K562 (cell line): ENCODE results near the gene TMEM45B. TPM values are rescaled to one million over a fixed set of nuclear protein-coding genes. Genes with fewer than 3 reads are reported as not detected.

Experiments
- ATAC-seq: fragments of 200-7000 bp; cut with Tn5 transposase; 3 replicates; pipeline ENCODE4 v1.9.1; 2020; ENCODE audit warnings: moderate library complexity
- BruUV-seq: library from RNA; stranded (reverse); fragments of 400-500 nt; replicated peaks from 2 replicates; lab custom pipeline; 2021; lab: Mats Ljungman, UMichigan
- CTCF ChIA-PET: fragments of 300-600 bp; formaldehyde crosslinking; extraction: SDS; loops from one replicate; lab custom pipeline; 2021; ENCODE audit warnings: low intra/inter-chr PET ratio; lab: Yijun Ruan, JAX
- POLR2A ChIA-PET: fragments of 300-600, 350-650 bp; sonication (Branson Sonifier 250); formaldehyde crosslinking; extraction: SDS; loops from one replicate; lab custom pipeline; 2021; ENCODE audit warnings: antibody characterized with exemption, inconsistent platforms; lab: Yijun Ruan, JAX
- DNase-seq, 4 experiments: peaks; one replicate each; pipeline versions ENCODE4 v3.0.0 to v3.0.0-alpha.2; 2011 to 2018; ENCODE audit warnings: low spot score in 3 of 4, mixed read lengths in 3 of 4; ENCODE audit errors: extremely low read depth in 1 of 4
- FAIRE-seq: peaks from 2 replicates; lab custom pipeline; 2011; peaks lifted over from hg19 to GRCh38; lab: Jason Lieb, UNC
- H2AFZ ChIP-seq: 2 replicates; pipeline ENCODE4 v1.6.0; 2011; ENCODE audit warnings: low read depth, low read length, control low read depth, inconsistent platforms
- H3K27ac ChIP-seq: fragments of 200-600 bp; 3 replicates; pipeline ENCODE4 v1.8.0; 2011; ENCODE audit warnings: low read depth, mild to moderate bottlenecking, control low read depth, inconsistent platforms, low read length, moderate library complexity, mixed read lengths; ENCODE audit errors: extremely low read depth
- H3K27me3 ChIP-seq, 2 experiments: fragments of 300-600 bp in 1 of 2; 2 replicates in 1 of 2; 3 replicates in 1 of 2; pipeline versions ENCODE4 v1.6.0 to v1.8.0; 2011; ENCODE audit warnings: inconsistent platforms in 2 of 2, low read length in 2 of 2, mild to moderate bottlenecking in 1 of 2, mixed read lengths in 1 of 2, moderate library complexity in 1 of 2; ENCODE audit not compliant: control insufficient read depth in 2 of 2, insufficient read depth in 2 of 2
- H3K36me3 ChIP-seq: fragments of 300-600 bp; 3 replicates; pipeline ENCODE4 v1.8.0; 2011; ENCODE audit warnings: mild to moderate bottlenecking, low read length, inconsistent platforms; ENCODE audit not compliant: control insufficient read depth, insufficient read depth
- H3K4me1 ChIP-seq, 2 experiments: fragments of 200-600 bp in 1 of 2; replicated peaks in 1 of 2; 2 replicates in 1 of 2; 3 replicates in 1 of 2; pipeline versions ENCODE4 v1.5.1 to v1.8.0; 2011; ENCODE audit warnings: inconsistent platforms in 2 of 2, low read length in 2 of 2, mild to moderate bottlenecking in 1 of 2, mixed read lengths in 1 of 2, moderate library complexity in 1 of 2; ENCODE audit not compliant: control insufficient read depth in 2 of 2, insufficient read depth in 2 of 2
- H3K4me2 ChIP-seq: 2 replicates; pipeline ENCODE4 v1.6.1; 2011; ENCODE audit warnings: low read length, control low read depth, inconsistent platforms, mixed read lengths; ENCODE audit not compliant: insufficient read depth
- H3K4me3 ChIP-seq: fragments of 200-600 bp; sonication (generic), shearing (Covaris generic); 2 replicates; pipeline ENCODE4 v1.5.1; 2016; ENCODE audit warnings: control low read depth, inconsistent platforms
- H3K79me2 ChIP-seq: fragments of 200-600 bp; 3 replicates; pipeline ENCODE4 v1.8.0; 2011; ENCODE audit warnings: low read length, inconsistent platforms; ENCODE audit not compliant: control insufficient read depth, insufficient read depth
- H3K9ac ChIP-seq, 2 experiments: 2 replicates each; pipeline versions ENCODE4 v1.6.0 to v1.6.1; 2011; ENCODE audit warnings: low read depth in 2 of 2, low read length in 2 of 2, control low read depth in 1 of 2, inconsistent platforms in 1 of 2, mild to moderate bottlenecking in 1 of 2, mixed read lengths in 1 of 2; ENCODE audit not compliant: insufficient read depth in 1 of 2
- H3K9me1 ChIP-seq: one replicate; pipeline ENCODE4 v1.6.0; 2011; ENCODE audit warnings: inconsistent platforms, mild to moderate bottlenecking, low read length, moderate library complexity; ENCODE audit not compliant: control insufficient read depth, insufficient read depth
- H3K9me3 ChIP-seq: replicated peaks from 2 replicates; pipeline ENCODE4 v1.5.1; 2011; ENCODE audit warnings: low read depth, low read length, inconsistent platforms; ENCODE audit not compliant: control insufficient read depth, insufficient read depth
- H4K20me1 ChIP-seq: replicated peaks from 2 replicates; pipeline ENCODE4 v1.6.1; 2011; ENCODE audit warnings: low read length, inconsistent platforms, mixed read lengths; ENCODE audit not compliant: control insufficient read depth, insufficient read depth
- CEBPZ ChIP-seq: fragments of 150-350 bp; IDR thresholded peaks from 2 replicates; pipeline ENCODE4 v1.6.1; 2014; ENCODE audit warnings: low read depth, mild to moderate bottlenecking, low read length, borderline replicate concordance
- ELF4 ChIP-seq: fragments of 450-650 bp; formaldehyde crosslinking; IDR thresholded peaks from 2 replicates; pipeline ENCODE4 v1.4.0; 2022; ENCODE audit warnings: missing genetic modification characterization
- ESRRA ChIP-seq: fragments of 450-650 bp; IDR thresholded peaks from 2 replicates; pipeline ENCODE4 v1.6.1; 2014; ENCODE audit warnings: low read depth, mild to moderate bottlenecking, moderate library complexity, borderline replicate concordance
- HIVEP1 ChIP-seq: fragments of 250-450 bp; sonication (Bioruptor Pico); IDR thresholded peaks from 2 replicates; pipeline ENCODE4 v1.4.0; 2020; ENCODE audit warnings: mild to moderate bottlenecking
- IRF2 ChIP-seq: sonication (generic); formaldehyde crosslinking; IDR thresholded peaks from 2 replicates; pipeline ENCODE4 v1.8.1; 2022; ENCODE audit warnings: mild to moderate bottlenecking, missing genetic modification reagents
- L3MBTL2 ChIP-seq: fragments of 450-650 bp; IDR thresholded peaks from 2 replicates; pipeline ENCODE4 v1.6.1; 2016; ENCODE audit warnings: mild to moderate bottlenecking, moderate library complexity
- MAZ ChIP-seq, 2 experiments: fragments of 450-650 bp in 1 of 2; sonication (generic) in 1 of 2; formaldehyde crosslinking; IDR thresholded peaks in 1 of 2; conservative IDR thresholded peaks in 1 of 2; 2 replicates each; pipeline versions ENCODE4 v1.4.0 to v1.5.0; 2020; ENCODE audit warnings: mild to moderate bottlenecking in 1 of 2, missing genetic modification reagents in 1 of 2
- MBD2 ChIP-seq: sonication (generic); IDR thresholded peaks from 2 replicates; pipeline ENCODE4 v1.6.1; 2016; ENCODE audit warnings: low read depth, borderline replicate concordance
- POLR2AphosphoS5 ChIP-seq: IDR thresholded peaks from 2 replicates; pipeline ENCODE4 v1.6.1; 2011; ENCODE audit warnings: mild to moderate bottlenecking, low read depth, low read length, moderate library complexity; ENCODE audit not compliant: control insufficient read depth, insufficient read depth
- SIN3A ChIP-seq, 2 experiments: fragments of 150-350 bp in 1 of 2; IDR thresholded peaks; 2 replicates each; pipeline ENCODE4 v1.6.1; 2011 to 2016; ENCODE audit warnings: borderline replicate concordance in 2 of 2, low read depth in 2 of 2, low read length in 2 of 2, mild to moderate bottlenecking in 2 of 2, moderate library complexity in 2 of 2; ENCODE audit not compliant: control insufficient read depth in 1 of 2
- SLC30A9 ChIP-seq: fragments of 250-450 bp; sonication (Bioruptor Pico); IDR thresholded peaks from 2 replicates; pipeline ENCODE4 v1.8.0; 2022; ENCODE audit warnings: mild to moderate bottlenecking, moderate library complexity
- ZNF124 ChIP-seq: sonication (generic); formaldehyde crosslinking; IDR thresholded peaks from 2 replicates; pipeline ENCODE4 v1.8.1; 2022; ENCODE audit warnings: missing genetic modification reagents
- WGBS: fragments of 100-300 bp; shearing (Covaris generic); methylation state at CpG from one replicate; pipeline ENCODE4 v1.1.6; 2016; ENCODE audit warnings: low coverage, mixed read lengths; ENCODE audit not compliant: insufficient coverage; ENCODE audit errors: missing lambda C conversion rate; 5-methylcytosine and 5-hydroxymethylcytosine counted together
- in situ Hi-C: fragments of 300-500 bp; cut with MboI; formaldehyde crosslinking; loops from 4 replicates; pipeline ENCODE4 v1.15.0; 2018; ENCODE audit warnings: inconsistent platforms, mixed read lengths
- intact Hi-C: fragments of 100-400 bp; cut with micrococcal nuclease; formaldehyde crosslinking; loops from 2 replicates; pipeline ENCODE4 v1.14.2; 2022
- polyA plus RNA-seq, 8 experiments: library from polyadenylated mRNA; depleted of rRNA in 4 of 8; stranded (reverse) in 5 of 8; unstranded in 3 of 8; fragments of >200 nt; fragmentation: Nextera tagmentation in 2 of 8; fragmentation: Illumina TruSeq in 1 of 8; extraction: Ambion mirVana in 2 of 8; extraction: Trizol in 1 of 8; gene quantifications; 2 replicates each; pipeline versions ENCODE4 v1.2.1 to v1.2.3, GENCODE V29; 2011 to 2014; ENCODE audit warnings: inconsistent platforms in 1 of 8, missing spikeins in 1 of 8
- total RNA-seq, 7 experiments: library from RNA; depleted of rRNA in 6 of 7; stranded (reverse); fragments of >200 nt in 6 of 7; fragmentation: Illumina TruSeq in 2 of 7; extraction: Trizol in 2 of 7; gene quantifications; 2 replicates each; pipeline versions ENCODE4 v1.2.1 to v1.2.3, GENCODE V29; 2011 to 2021; ENCODE audit warnings: low replicate concordance in 1 of 7

TMEM45B gene
- total and polyA plus RNA-seq, 9 of the 15 experiments (the other 6 are each of a cell fraction or from before 2014, with no cell fraction given), result 0.07 TPM; not detected in 8

GRCh38 chr11:129894278-129895125 lies 78.9 kb downstream of the TMEM45B start (continued):
- TF ChIP-seq IRF2, result no peak

GRCh38 chr11:129895126-129896041 lies 79.7 kb downstream of the TMEM45B start, which contains the start of gene NFRKB:
TSS of gene NFRKB (minus strand) at chr11:129895578. CDS start at chr11:129892849, 2,729 bp downstream.
- no peaks in the 10 kb centered on the region for H3K27me3 ChIP-seq
- H3K36me3 ChIP-seq, result peaks cover 37% of the 10 kb centered on the region
- peak within 1 kb of the TSS; percentile 90 for H3K4me2 ChIP-seq
- H3K9ac ChIP-seq, result peak within 1 kb of the TSS; percentile 80 to 89
- in situ Hi-C loops, result no loop called here
- no peaks in the 10 kb centered on the region for H3K9me3 ChIP-seq
- DNase-seq (peak; percentile 86 to 98 (median 98)), FAIRE-seq (peak; percentile 56), ATAC-seq (peak; percentile 98)
- H3K9me1 ChIP-seq, result peaks cover 8% of the 10 kb centered on the region
- ChIA-PET CTCF (interaction anchor here (0.5 kb wide), 1 partner anchor 967 kb away, joined by 3 read pairs; no protein-coding TSS in a partner anchor), POLR2A (interaction anchor here (0.6 to 0.8 kb wide), 2 partner anchors 13 to 17 kb away, joined by 3 read pairs; no protein-coding TSS in a partner anchor)
- peak within 1 kb of the TSS; percentile 69 for H3K27ac ChIP-seq
- H3K79me2 ChIP-seq, result peaks cover 32% of the 10 kb centered on the region
- peak within 1 kb of the TSS; percentile 92 for H2AFZ ChIP-seq
- peaks cover 3 to 9% of the 10 kb centered on the region in 2 experiments; a peak in 4 of 5 replicates for H3K4me1 ChIP-seq
- intact Hi-C loops, result no loop called here
- no TSS peak for BruUV-seq
- peak within 1 kb of the TSS; percentile 89 for H3K4me3 ChIP-seq
- WGBS, result 5% methylated on average over 21 of the region's 77 CpGs
- H4K20me1 ChIP-seq, result no peaks in the 10 kb centered on the region
- TF ChIP-seq ELF4 (CRISPR knock-in tag) (peak; percentile 56; the same call in 1 of the 2 replicates), L3MBTL2 (0 out of 2 replicates have a peak, but pooled peaks have one; percentile 33), ESRRA (no peak), HIVEP1 (CRISPR knock-in tag) (0 out of 2 replicates have a peak, but pooled peaks have one; percentile 11), ZNF124 (CRISPR knock-in tag) (no peak), MBD2 (peak; percentile 35; the same call in 1 of the 2 replicates), MAZ (CRISPR knock-in tag; conservative IDR thresholded peaks at IDR 0.05 in 1 of 2, IDR thresholded peaks at IDR 0.05 in 1 of 2) (peak; percentile 58 to 73; a peak in 3 of 4 replicates), SIN3A (IDR thresholded peaks at IDR 0.05; ENCODE audit: borderline replicate concordance in 2 of 2, control insufficient read depth in 1 of 2, low read depth in 2 of 2, low read length in 2 of 2) (0 out of 4 replicates have a peak, but pooled peaks of 1 of the 2 experiments have one; percentile 20), POLR2AphosphoS5 (peak; percentile 67), SLC30A9 (CRISPR knock-in tag) (no peak), CEBPZ (no peak)
